T-helper 1 cell treated with Interleukin-12 subunit alpha and Interleukin-12 subunit beta and Interleukin-4 antibody, amounts not matched to agents 30 μg/mL and 1 μg/mL, for 36 hours (primary cell): ENCODE measurements around the gene SNAPC4.
"Not testable (repeated sequence)": the region's sequence is repeated elsewhere in the genome, so short reads cannot be mapped to it uniquely, and the experiment has no call there.

Source experiments
- H3K27ac Mint-ChIP-seq: one replicate; pipeline ENCODE4 v1.8.0; 2021; ENCODE audit warnings: mild to moderate bottlenecking, mixed read lengths
- H3K27me3 Mint-ChIP-seq: one replicate; pipeline ENCODE4 v1.8.0; 2021; ENCODE audit warnings: low read depth, mixed read lengths
- H3K36me3 Mint-ChIP-seq: one replicate; pipeline ENCODE4 v1.8.0; 2021; ENCODE audit warnings: low read depth, mixed read lengths
- H3K4me1 Mint-ChIP-seq: one replicate; pipeline ENCODE4 v1.8.0; 2021; ENCODE audit warnings: low read depth, mixed read lengths
- H3K4me3 Mint-ChIP-seq: one replicate; pipeline ENCODE4 v1.8.0; 2021; ENCODE audit warnings: mild to moderate bottlenecking, moderate library complexity, mixed read lengths
- H3K9me3 Mint-ChIP-seq: one replicate; pipeline ENCODE4 v1.8.0; 2021; ENCODE audit warnings: mixed read lengths

SNAPC4 gene

DNA sequence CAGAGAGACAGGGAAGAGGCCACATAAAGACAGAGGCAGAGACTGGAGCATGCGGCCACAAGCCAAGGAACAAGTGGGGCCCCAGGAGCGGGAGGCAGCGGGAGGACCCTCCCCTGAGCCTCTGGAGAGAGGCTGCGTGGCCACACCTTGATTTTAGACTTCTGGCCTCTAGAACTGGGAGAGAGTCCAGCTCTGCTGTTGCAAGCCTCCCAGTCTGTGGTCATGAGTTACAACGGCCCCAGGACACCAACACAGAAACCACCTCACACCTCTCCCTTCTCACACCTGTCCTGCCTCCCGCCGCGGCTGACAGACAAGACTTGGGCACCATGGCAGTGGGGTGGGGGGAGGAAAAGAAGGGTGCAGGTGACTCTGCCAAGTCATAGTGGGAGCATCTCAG lies 37.5 kb upstream of the SNAPC4 start:
- Mint-ChIP-seq H3K36me3 (peaks cover 11% of the 10 kb centered on the region), H3K4me1 (peaks cover 22% of the 10 kb centered on the region), H3K27me3 (no peaks in the 10 kb centered on the region), H3K9me3 (no peaks in the 10 kb centered on the region), H3K27ac (no peak overlapping the region), H3K4me3 (peak overlapping the region; percentile 88)

DNA sequence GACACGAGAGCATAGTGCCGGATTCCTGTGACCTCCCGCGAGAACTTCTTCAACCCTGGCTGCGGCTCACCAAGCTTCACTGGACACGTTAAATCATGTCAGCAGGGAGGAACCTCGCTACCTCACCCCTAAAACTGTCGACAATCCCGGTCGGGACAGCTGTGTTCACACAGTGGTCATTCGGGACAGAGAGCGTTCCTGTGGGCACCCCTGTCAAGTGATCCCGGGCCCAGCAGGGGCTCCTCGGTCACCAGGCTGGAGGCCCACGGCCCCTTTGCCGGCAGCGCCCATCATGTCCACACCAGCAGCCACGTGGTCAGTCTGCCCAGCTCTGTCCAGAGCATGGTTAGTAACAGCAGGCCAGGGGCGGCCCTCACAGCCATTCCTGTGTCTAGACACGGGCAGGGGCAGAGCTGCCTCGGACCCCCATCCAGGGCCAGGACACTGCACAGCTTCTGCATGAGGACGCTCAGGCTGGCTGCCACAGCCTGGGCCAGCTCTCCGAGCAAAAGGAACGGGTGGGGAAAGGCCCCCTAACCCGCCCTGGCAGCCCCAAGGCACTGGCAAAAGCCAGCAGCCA lies 36.2 kb upstream of the SNAPC4 start:
- Mint-ChIP-seq H3K4me3 (peak overlapping the region; percentile 88), H3K27me3 (no peaks in the 10 kb centered on the region), H3K36me3 (peaks cover 5% of the 10 kb centered on the region), H3K27ac (no peak overlapping the region), H3K9me3 (no peaks in the 10 kb centered on the region), H3K4me1 (peaks cover 22% of the 10 kb centered on the region)

DNA sequence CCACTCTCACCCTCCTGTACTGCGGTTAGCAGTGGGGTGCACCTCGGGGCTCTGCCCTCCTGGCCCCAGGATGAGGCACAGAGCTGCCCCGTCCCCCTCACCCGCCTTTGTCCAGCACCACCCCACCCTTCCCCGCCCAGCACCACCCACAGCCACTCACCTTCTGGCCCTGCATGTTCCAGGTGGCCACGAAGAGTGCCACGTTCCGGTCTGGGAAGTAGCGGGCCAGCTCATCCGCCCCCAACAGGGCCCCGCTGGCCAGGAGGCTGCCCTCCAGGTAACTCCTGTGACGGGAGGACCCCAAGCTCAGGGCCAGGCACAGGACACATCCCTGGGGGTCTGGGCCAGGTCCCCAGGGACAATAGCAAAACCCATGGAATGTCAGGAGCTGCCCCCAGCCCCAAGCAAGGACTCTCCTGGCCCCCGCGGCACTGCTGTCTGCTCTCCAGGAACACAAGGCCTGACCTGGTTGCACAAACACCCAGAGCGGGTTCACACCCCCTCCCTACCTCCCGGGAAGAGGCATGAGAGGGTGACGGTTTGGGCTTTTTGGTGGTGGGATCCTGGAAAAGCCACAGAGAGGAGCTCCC lies 34.7 kb upstream of the SNAPC4 start:
- H3K9me3 Mint-ChIP-seq: no peaks in the 10 kb centered on the region
- H3K27ac Mint-ChIP-seq: no peak overlapping the region
- H3K27me3 Mint-ChIP-seq: no peaks in the 10 kb centered on the region
- peaks cover 22% of the 10 kb centered on the region for H3K4me1 Mint-ChIP-seq
- no peak overlapping the region for H3K4me3 Mint-ChIP-seq
- H3K36me3 Mint-ChIP-seq: peaks cover 4% of the 10 kb centered on the region

DNA sequence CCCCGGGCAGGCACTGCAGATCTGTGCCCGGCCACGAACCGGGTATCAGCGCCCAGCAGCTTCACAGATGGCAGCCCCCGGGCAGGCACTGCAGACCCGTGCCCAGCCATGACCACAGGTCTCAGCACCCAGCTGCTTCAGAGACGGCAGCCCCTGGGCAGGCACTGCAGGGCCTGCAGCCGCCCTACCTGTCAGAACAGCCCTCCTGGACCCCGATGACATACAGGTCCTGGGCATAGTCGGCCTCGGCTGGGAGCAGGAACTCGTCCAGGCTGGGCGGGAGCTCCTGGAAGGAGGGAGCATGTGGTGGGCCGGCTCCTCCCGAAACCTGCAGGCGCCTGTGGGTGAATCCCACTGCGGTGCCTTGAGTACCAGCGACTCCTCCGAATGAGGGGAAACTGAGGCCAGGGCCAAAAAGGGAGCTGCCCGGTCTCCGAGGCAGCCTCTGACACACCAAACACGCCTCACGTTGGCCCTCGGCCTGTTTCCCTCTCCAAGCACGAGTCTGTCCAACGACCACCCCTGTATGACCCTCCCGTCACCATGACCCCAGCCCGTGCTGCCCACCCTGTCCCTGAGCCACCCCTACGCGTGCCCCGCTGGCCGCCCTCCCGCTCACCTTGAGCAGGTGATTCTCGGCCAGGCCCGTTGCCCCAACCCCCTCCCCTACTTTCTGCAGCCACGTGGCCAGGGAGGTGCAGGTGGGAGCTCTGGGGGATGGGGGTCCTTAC lies 34.0 kb upstream of the SNAPC4 start:
- H3K9me3 Mint-ChIP-seq: no peaks in the 10 kb centered on the region
- H3K4me3 Mint-ChIP-seq: no peak overlapping the region
- no peak overlapping the region for H3K27ac Mint-ChIP-seq
- no peaks in the 10 kb centered on the region for H3K27me3 Mint-ChIP-seq
- peaks cover 22% of the 10 kb centered on the region for H3K4me1 Mint-ChIP-seq
- H3K36me3 Mint-ChIP-seq: peaks cover 4% of the 10 kb centered on the region

DNA sequence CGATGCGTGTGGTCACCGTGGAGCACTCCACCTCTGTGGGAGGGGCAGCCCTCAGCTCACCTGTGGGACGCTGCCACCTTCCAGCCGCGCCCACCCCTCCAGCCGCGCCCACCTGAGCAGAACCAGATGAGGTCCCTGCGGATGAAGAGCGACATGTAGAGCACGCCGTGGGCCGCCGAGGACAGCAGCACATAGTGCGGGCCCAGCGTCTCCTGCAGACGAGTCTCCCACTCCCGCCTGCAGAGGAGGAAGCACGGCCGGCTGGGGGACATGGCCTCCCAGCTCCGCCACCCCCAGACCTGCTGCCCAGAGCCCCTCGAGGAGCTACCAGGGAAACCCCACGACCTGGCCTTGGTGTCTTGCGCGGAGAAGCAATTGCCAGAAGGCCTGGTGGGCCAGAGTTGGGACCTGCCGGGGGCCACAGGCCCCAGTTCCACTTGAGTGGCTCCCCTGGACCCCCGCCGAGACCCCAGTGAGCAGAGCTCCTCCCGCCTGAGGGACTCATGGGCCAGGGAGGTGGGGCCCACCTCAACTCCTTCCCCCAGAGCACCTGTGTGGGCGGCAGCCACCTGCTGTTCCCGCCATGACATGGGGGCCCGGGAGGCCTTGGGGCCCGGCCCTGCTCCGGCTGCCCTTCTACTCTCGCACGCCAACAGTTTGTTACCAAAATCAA lies 33.2 kb upstream of the SNAPC4 start:
- Mint-ChIP-seq H3K36me3 (peaks cover 8% of the 10 kb centered on the region), H3K4me3 (no peak overlapping the region), H3K27ac (no peak overlapping the region), H3K27me3 (no peaks in the 10 kb centered on the region), H3K9me3 (no peaks in the 10 kb centered on the region), H3K4me1 (peaks cover 20% of the 10 kb centered on the region)

DNA sequence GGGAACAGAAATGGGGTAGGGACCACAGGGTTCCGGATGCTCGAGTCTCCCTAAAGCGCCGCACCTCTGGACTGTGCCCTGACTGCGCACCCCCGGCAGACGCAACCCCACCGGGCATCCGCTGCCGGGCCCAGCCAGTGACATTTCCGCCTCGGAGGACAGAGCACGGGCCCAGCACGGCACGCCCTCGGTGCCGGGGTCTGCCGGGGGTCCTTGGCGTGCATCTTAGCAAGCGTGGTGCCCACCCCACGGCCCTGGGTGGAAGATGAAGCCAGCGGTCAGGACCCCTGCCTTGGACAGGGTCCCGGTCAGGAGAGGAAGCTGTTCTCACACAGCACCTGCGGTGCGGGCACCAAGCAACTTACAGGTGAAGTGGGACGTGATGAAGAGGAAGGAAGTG lies 32.6 kb upstream of the SNAPC4 start:
- Mint-ChIP-seq H3K27me3 (no peaks in the 10 kb centered on the region), H3K36me3 (peaks cover 9% of the 10 kb centered on the region), H3K4me1 (peaks cover 15% of the 10 kb centered on the region), H3K4me3 (no peak overlapping the region), H3K27ac (no peak overlapping the region), H3K9me3 (no peaks in the 10 kb centered on the region)

DNA sequence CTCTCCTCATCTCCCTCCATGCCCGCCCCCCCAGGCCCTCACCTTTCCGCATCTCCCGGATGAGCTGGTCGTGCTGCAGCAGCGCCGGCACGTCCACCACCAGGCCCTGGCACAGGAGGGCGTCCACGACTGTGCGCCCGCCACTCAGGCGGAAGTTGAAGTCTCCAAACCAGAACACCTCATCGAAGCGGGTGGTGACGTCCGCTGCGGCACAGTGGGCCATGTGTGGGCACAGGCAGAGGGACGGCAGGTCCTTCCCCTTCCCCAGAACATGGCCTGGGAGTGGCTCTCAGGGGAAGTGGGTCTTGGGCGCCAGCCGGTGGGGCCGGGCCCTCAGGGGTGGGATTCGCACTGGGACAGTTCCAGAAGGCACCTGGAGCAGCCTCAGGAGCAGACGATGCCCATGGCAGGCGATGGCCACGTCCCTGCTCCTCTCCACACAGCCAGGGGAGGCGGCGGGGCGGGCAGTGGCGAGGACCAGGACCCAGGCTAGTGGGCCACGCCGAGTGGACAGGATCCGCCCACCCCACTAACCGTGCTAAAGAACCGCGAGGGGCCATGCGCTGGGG lies 31.9 kb upstream of the SNAPC4 start:
- peaks cover 9% of the 10 kb centered on the region for H3K36me3 Mint-ChIP-seq
- no peak overlapping the region for H3K27ac Mint-ChIP-seq
- H3K4me3 Mint-ChIP-seq: no peak overlapping the region
- no peaks in the 10 kb centered on the region for H3K9me3 Mint-ChIP-seq
- H3K27me3 Mint-ChIP-seq: no peaks in the 10 kb centered on the region
- H3K4me1 Mint-ChIP-seq: peaks cover 8% of the 10 kb centered on the region

DNA sequence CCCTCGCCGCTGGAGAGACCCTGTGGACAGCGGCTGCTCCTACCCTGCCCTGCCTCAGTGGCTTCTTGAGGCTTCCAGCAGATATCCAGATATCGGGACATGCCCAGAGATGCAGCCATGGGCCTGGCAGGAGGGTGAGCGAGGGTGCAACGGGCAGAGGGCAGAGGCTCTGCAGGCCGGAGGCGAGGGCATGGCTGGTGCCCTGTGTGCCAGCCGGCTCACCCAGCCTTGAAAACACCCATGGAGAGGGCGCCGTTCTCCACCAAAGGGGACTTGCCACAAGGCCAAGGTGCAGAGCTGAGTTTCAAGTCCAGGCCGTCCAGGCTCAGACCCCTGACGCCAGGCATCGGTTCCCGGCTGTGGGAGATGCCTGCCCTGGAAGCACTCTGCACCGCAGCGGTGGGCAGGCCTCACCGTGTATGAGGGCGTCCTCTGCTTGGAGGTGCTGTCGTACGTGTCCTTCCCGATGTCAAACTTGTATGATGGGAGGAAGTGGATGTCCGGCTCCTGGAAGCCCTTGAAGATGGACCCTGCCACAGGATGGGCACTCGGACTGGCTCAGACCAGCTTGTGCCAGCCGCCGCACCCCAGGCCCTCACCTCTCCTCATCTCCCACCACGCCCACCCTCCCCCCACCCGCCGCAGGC lies 30.7 kb upstream of the SNAPC4 start:
- no peak overlapping the region for H3K4me3 Mint-ChIP-seq
- H3K9me3 Mint-ChIP-seq: no peaks in the 10 kb centered on the region
- no peaks in the 10 kb centered on the region for H3K4me1 Mint-ChIP-seq
- H3K36me3 Mint-ChIP-seq: peaks cover 5% of the 10 kb centered on the region
- no peaks in the 10 kb centered on the region for H3K27me3 Mint-ChIP-seq
- H3K27ac Mint-ChIP-seq: no peak overlapping the region

DNA sequence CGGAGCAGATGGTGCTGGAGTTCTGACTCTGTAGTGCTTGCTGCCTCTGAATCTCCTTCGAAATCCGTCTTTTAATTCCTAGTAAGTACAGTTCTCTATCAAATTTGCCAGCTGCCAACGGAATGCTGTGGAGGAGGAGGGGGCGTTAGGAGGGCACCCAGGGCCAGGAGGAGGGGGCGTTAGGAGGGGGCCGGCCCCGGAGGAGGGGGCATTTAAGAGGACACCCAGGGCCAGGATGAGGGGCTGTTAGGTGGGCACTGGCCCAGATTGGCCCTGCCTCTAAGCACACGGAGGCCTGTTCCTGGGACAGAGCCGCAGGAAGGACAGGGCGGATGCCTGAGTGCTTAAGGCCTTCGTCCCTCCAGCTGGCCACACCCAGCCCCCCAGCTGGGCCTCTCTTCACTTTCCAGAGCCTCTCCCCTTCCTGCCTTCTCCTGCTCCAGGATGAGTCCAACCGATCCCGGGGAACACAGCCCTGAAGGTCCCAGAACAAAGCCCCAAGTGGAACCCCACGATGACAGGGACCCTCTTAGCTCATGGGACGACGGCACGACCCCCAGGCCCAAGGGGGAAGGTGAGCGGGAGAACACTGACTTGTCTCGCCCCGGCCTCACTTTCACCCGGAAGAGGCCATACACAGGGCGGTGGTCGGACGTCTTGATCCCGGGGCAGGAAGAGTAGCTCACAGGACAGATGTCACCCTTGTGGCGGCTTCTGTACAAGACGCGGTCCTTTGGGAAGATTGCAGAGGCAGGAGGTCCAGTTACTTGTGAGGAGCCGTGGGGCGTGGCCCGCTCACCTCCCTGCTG lies 29.9 kb upstream of the SNAPC4 start:
- Mint-ChIP-seq H3K4me1 (no peaks in the 10 kb centered on the region), H3K36me3 (peaks cover 5% of the 10 kb centered on the region), H3K27me3 (no peaks in the 10 kb centered on the region), H3K9me3 (no peaks in the 10 kb centered on the region), H3K4me3 (no peak overlapping the region), H3K27ac (no peak overlapping the region)

DNA sequence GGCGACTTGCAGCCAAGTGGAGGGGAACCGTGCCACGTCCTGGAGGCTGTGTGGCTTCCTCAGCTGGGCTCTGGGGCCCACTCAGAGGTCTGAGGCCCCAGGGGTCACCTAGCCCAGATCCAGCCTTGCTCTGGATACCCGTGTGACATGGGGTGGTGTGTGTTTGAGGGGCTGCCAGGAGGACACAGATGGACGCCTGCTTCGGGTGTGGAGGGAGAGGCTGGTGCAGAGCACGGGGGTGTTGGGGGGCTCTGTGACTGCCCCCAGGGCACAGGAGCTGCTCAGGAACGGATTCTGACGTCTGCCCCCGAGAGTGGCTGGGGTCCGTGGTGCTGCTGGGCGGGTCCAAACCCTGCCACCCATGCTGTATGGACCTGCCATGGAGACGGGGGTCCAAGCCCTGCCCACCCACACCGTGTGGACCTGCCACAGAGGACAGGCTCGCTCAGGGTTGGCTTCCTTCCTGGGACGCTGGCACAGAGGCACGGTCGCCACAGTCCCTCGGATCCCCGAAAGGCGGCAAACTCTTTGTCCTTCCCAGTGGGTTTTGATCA lies 29.2 kb upstream of the SNAPC4 start:
- Mint-ChIP-seq H3K27ac (no peak overlapping the region), H3K4me3 (no peak overlapping the region)

DNA sequence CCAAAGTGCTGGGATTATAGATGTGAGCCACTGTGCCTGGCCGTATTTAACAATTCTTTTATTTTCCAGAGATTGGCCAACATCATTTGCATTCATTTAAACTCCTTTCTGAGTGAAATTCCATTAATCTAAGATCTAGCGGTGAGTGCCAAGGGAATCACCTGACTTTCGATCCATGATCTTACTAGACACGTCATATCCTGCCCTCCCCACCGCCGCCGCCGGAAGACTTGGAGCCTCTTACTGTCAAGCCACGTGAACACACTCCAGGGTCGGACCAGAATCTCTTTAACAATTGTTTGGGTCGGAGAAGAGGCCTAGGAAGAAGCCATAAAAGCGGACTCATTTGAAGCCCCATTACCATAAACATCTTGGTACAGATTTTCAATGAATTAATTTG lies 26.8 kb upstream of the SNAPC4 start:
- Mint-ChIP-seq H3K4me1 (no peaks in the 10 kb centered on the region), H3K9me3 (no peaks in the 10 kb centered on the region), H3K27me3 (no peaks in the 10 kb centered on the region), H3K36me3 (peaks cover 10% of the 10 kb centered on the region), H3K27ac (no peak overlapping the region), H3K4me3 (no peak overlapping the region)

More for the DNA sequence above, 29.2 kb upstream of the SNAPC4 start:
- Mint-ChIP-seq H3K27me3 (no peaks in the 10 kb centered on the region), H3K4me1 (no peaks in the 10 kb centered on the region), H3K9me3 (no peaks in the 10 kb centered on the region), H3K36me3 (peaks cover 5% of the 10 kb centered on the region)

DNA sequence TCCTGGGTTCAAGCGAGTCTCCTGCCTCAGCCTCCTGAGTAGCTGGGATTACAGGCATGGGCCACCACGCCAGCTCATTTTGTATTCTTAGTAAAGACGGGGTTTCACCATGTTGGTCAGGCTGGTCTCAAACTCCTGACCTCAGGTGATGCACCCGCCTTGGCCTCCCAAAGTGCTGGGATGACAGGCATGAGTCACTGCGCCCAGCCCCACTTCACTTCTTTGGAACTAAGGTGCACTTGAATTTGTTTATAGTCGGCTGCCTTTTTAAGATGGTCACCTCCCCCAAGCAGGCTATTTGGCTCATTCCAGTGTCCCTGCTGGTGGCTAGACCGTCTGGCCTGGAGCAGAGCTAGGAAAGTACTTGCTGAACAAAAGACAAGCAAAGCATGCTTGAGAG lies 25.4 kb upstream of the SNAPC4 start:
- not testable (repeated sequence) for H3K27me3 Mint-ChIP-seq, H3K9me3 Mint-ChIP-seq, H3K27ac Mint-ChIP-seq, H3K4me1 Mint-ChIP-seq, H3K4me3 Mint-ChIP-seq, H3K36me3 Mint-ChIP-seq

DNA sequence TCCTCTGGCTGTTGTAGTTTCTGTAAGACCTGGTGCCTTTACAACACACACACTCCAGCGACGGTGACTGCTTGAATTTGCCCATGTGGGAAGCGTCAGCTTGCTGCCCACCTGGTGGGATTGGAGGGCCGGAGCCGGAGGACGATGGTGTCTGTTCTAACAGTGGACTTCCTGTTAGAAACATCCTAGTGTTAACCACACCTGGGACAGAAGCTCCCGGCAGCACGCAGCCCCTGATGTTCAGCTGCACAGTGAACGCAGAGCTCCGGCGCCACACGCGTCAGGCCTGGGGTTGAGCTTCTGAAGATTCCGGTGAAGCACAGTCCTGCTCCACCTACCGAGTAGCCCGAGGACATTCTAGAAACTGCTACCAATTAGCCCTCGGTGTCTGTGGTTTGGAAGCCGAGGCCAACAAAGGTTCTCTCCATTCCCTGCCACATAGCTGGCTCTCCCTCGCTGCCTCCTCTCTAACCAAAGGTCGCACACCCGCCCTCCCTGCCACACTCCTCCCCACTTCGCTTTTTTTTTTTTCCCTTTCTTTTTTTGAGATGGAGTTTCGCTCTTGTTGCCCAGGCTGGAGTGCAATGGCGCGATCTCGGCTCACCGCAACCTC lies 24.9 kb upstream of the SNAPC4 start:
- Mint-ChIP-seq H3K4me1 (no peaks in the 10 kb centered on the region), H3K9me3 (no peaks in the 10 kb centered on the region), H3K27me3 (no peaks in the 10 kb centered on the region), H3K4me3 (no peak overlapping the region), H3K36me3 (peaks cover 10% of the 10 kb centered on the region), H3K27ac (no peak overlapping the region)
